K562 (cell line): ENCODE results near the gene NEUROG3. TPM values are rescaled to one million over a fixed set of nuclear protein-coding genes. Genes with fewer than 3 reads are reported as not detected.

Source experiments
- ATAC-seq: fragments of 200-7000 bp; cut with Tn5 transposase; 3 replicates; pipeline ENCODE4 v1.9.1; 2020; ENCODE audit warnings: moderate library complexity
- BruUV-seq: library from RNA; stranded (reverse); fragments of 400-500 nt; replicated peaks from 2 replicates; lab custom pipeline; 2021; lab: Mats Ljungman, UMichigan
- CTCF ChIA-PET: fragments of 300-600 bp; formaldehyde crosslinking; extraction: SDS; loops from one replicate; lab custom pipeline; 2021; ENCODE audit warnings: low intra/inter-chr PET ratio; lab: Yijun Ruan, JAX
- POLR2A ChIA-PET: fragments of 300-600, 350-650 bp; sonication (Branson Sonifier 250); formaldehyde crosslinking; extraction: SDS; loops from one replicate; lab custom pipeline; 2021; ENCODE audit warnings: antibody characterized with exemption, inconsistent platforms; lab: Yijun Ruan, JAX
- DNase-seq, 4 experiments: peaks; one replicate each; pipeline versions ENCODE4 v3.0.0 to v3.0.0-alpha.2; 2011 to 2018; ENCODE audit warnings: low spot score in 3 of 4, mixed read lengths in 3 of 4; ENCODE audit errors: extremely low read depth in 1 of 4
- FAIRE-seq: peaks from 2 replicates; lab custom pipeline; 2011; peaks lifted over from hg19 to GRCh38; lab: Jason Lieb, UNC
- H2AFZ ChIP-seq: 2 replicates; pipeline ENCODE4 v1.6.0; 2011; ENCODE audit warnings: low read depth, low read length, control low read depth, inconsistent platforms
- H3K27ac ChIP-seq: fragments of 200-600 bp; 3 replicates; pipeline ENCODE4 v1.8.0; 2011; ENCODE audit warnings: low read depth, mild to moderate bottlenecking, control low read depth, inconsistent platforms, low read length, moderate library complexity, mixed read lengths; ENCODE audit errors: extremely low read depth
- H3K27me3 ChIP-seq, 2 experiments: fragments of 300-600 bp in 1 of 2; 2 replicates in 1 of 2; 3 replicates in 1 of 2; pipeline versions ENCODE4 v1.6.0 to v1.8.0; 2011; ENCODE audit warnings: inconsistent platforms in 2 of 2, low read length in 2 of 2, mild to moderate bottlenecking in 1 of 2, mixed read lengths in 1 of 2, moderate library complexity in 1 of 2; ENCODE audit not compliant: control insufficient read depth in 2 of 2, insufficient read depth in 2 of 2
- H3K36me3 ChIP-seq: fragments of 300-600 bp; 3 replicates; pipeline ENCODE4 v1.8.0; 2011; ENCODE audit warnings: mild to moderate bottlenecking, low read length, inconsistent platforms; ENCODE audit not compliant: control insufficient read depth, insufficient read depth
- H3K4me1 ChIP-seq, 2 experiments: fragments of 200-600 bp in 1 of 2; replicated peaks in 1 of 2; 2 replicates in 1 of 2; 3 replicates in 1 of 2; pipeline versions ENCODE4 v1.5.1 to v1.8.0; 2011; ENCODE audit warnings: inconsistent platforms in 2 of 2, low read length in 2 of 2, mild to moderate bottlenecking in 1 of 2, mixed read lengths in 1 of 2, moderate library complexity in 1 of 2; ENCODE audit not compliant: control insufficient read depth in 2 of 2, insufficient read depth in 2 of 2
- H3K4me2 ChIP-seq: 2 replicates; pipeline ENCODE4 v1.6.1; 2011; ENCODE audit warnings: low read length, control low read depth, inconsistent platforms, mixed read lengths; ENCODE audit not compliant: insufficient read depth
- H3K4me3 ChIP-seq: fragments of 200-600 bp; sonication (generic), shearing (Covaris generic); 2 replicates; pipeline ENCODE4 v1.5.1; 2016; ENCODE audit warnings: control low read depth, inconsistent platforms
- H3K79me2 ChIP-seq: fragments of 200-600 bp; 3 replicates; pipeline ENCODE4 v1.8.0; 2011; ENCODE audit warnings: low read length, inconsistent platforms; ENCODE audit not compliant: control insufficient read depth, insufficient read depth
- H3K9ac ChIP-seq, 2 experiments: 2 replicates each; pipeline versions ENCODE4 v1.6.0 to v1.6.1; 2011; ENCODE audit warnings: low read depth in 2 of 2, low read length in 2 of 2, control low read depth in 1 of 2, inconsistent platforms in 1 of 2, mild to moderate bottlenecking in 1 of 2, mixed read lengths in 1 of 2; ENCODE audit not compliant: insufficient read depth in 1 of 2
- H3K9me1 ChIP-seq: one replicate; pipeline ENCODE4 v1.6.0; 2011; ENCODE audit warnings: inconsistent platforms, mild to moderate bottlenecking, low read length, moderate library complexity; ENCODE audit not compliant: control insufficient read depth, insufficient read depth
- H3K9me3 ChIP-seq: replicated peaks from 2 replicates; pipeline ENCODE4 v1.5.1; 2011; ENCODE audit warnings: low read depth, low read length, inconsistent platforms; ENCODE audit not compliant: control insufficient read depth, insufficient read depth
- H4K20me1 ChIP-seq: replicated peaks from 2 replicates; pipeline ENCODE4 v1.6.1; 2011; ENCODE audit warnings: low read length, inconsistent platforms, mixed read lengths; ENCODE audit not compliant: control insufficient read depth, insufficient read depth
- CXXC5 ChIP-seq: fragments of 250-450 bp; sonication (Bioruptor Pico); IDR thresholded peaks from 2 replicates; pipeline ENCODE4 v1.8.0; 2022; ENCODE audit warnings: inconsistent platforms, mild to moderate bottlenecking, moderate library complexity
- ETV6 ChIP-seq, 3 experiments: fragments of 150-350 bp in 1 of 3; sonication (generic) in 1 of 3; formaldehyde crosslinking in 1 of 3; IDR thresholded peaks; 2 replicates each; pipeline versions ENCODE4 v1.6.1 to v1.8.0; 2014 to 2022; ENCODE audit warnings: borderline replicate concordance in 2 of 3, low read depth in 2 of 3, antibody characterized with exemption in 1 of 3, low read length in 1 of 3, mild to moderate bottlenecking in 1 of 3, missing genetic modification reagents in 1 of 3
- FOXM1 ChIP-seq, 2 experiments: fragments of 450-650 bp in 1 of 2; sonication (generic) in 1 of 2; formaldehyde crosslinking in 1 of 2; IDR thresholded peaks; 2 replicates each; pipeline versions ENCODE4 v1.6.1 to v1.9.0; 2017 to 2022; ENCODE audit warnings: low read depth in 2 of 2, mild to moderate bottlenecking in 2 of 2, missing genetic modification reagents in 1 of 2, moderate library complexity in 1 of 2
- HNRNPH1 ChIP-seq: fragments of 200-400 bp; formaldehyde crosslinking; optimal IDR thresholded peaks from 2 replicates; pipeline ENCODE3; 2017; ENCODE audit warnings: low read depth, mild to moderate bottlenecking, low read length, moderate library complexity
- HNRNPL ChIP-seq: fragments of 200-400 bp; formaldehyde crosslinking; IDR thresholded peaks from 2 replicates; pipeline ENCODE4 v1.6.1; 2017; ENCODE audit warnings: low read depth, mild to moderate bottlenecking, low read length
- LCOR ChIP-seq: sonication (generic); formaldehyde crosslinking; IDR thresholded peaks from 2 replicates; pipeline ENCODE4 v1.8.0; 2022; ENCODE audit warnings: mild to moderate bottlenecking, missing genetic modification reagents
- NCOA6 ChIP-seq: fragments of 450-650 bp; IDR thresholded peaks from 2 replicates; pipeline ENCODE4 v1.6.1; 2017; ENCODE audit warnings: mild to moderate bottlenecking
- NR2F6 ChIP-seq: fragments of 450-650 bp; formaldehyde crosslinking; IDR thresholded peaks from 2 replicates; pipeline ENCODE4 v1.4.0; 2020; ENCODE audit warnings: mild to moderate bottlenecking
- PCBP2 ChIP-seq: fragments of 200-400 bp; formaldehyde crosslinking; IDR thresholded peaks from 2 replicates; pipeline ENCODE4 v1.6.1; 2018; ENCODE audit warnings: low read length, low read depth, mild to moderate bottlenecking, moderate library complexity; ENCODE audit not compliant: poor library complexity, severe bottlenecking
- SMARCB1 ChIP-seq: IDR thresholded peaks from 2 replicates; pipeline ENCODE4 v1.6.1; 2011; ENCODE audit warnings: improper control_type of control experiment, low read depth; ENCODE audit not compliant: insufficient read length
- TAL1 ChIP-seq: fragments of 450-650 bp; IDR thresholded peaks from 2 replicates; pipeline ENCODE4 v1.6.1; 2016; ENCODE audit warnings: mild to moderate bottlenecking
- ZBTB1 ChIP-seq: sonication (generic); formaldehyde crosslinking; IDR thresholded peaks from 2 replicates; pipeline ENCODE4 v1.8.1; 2023; ENCODE audit warnings: missing genetic modification reagents, low read depth, mild to moderate bottlenecking, borderline replicate concordance
- ZFP30 ChIP-seq: fragments of 250-450 bp; sonication (Bioruptor Pico); IDR thresholded peaks from 2 replicates; pipeline ENCODE4 v1.8.0; 2022; ENCODE audit warnings: moderate library complexity, mild to moderate bottlenecking, inconsistent platforms, borderline replicate concordance
- ZNF263 ChIP-seq: sonication (generic); formaldehyde crosslinking; IDR thresholded peaks from 2 replicates; pipeline ENCODE4 v1.8.0; 2022; ENCODE audit warnings: mild to moderate bottlenecking, missing genetic modification reagents, borderline replicate concordance
- ZNF347 ChIP-seq: fragments of 450-650 bp; formaldehyde crosslinking; IDR thresholded peaks from 2 replicates; pipeline ENCODE4 v1.4.0; 2020; ENCODE audit warnings: low read depth, mild to moderate bottlenecking, moderate library complexity
- ZNF354B ChIP-seq: fragments of 250-450 bp; sonication (Bioruptor Pico); IDR thresholded peaks from 2 replicates; pipeline ENCODE4 v1.4.0; 2020
- in situ Hi-C: fragments of 300-500 bp; cut with MboI; formaldehyde crosslinking; loops from 4 replicates; pipeline ENCODE4 v1.15.0; 2018; ENCODE audit warnings: inconsistent platforms, mixed read lengths
- intact Hi-C: fragments of 100-400 bp; cut with micrococcal nuclease; formaldehyde crosslinking; loops from 2 replicates; pipeline ENCODE4 v1.14.2; 2022
- polyA plus RNA-seq, 8 experiments: library from polyadenylated mRNA; depleted of rRNA in 4 of 8; stranded (reverse) in 5 of 8; unstranded in 3 of 8; fragments of >200 nt; fragmentation: Nextera tagmentation in 2 of 8; fragmentation: Illumina TruSeq in 1 of 8; extraction: Ambion mirVana in 2 of 8; extraction: Trizol in 1 of 8; gene quantifications; 2 replicates each; pipeline versions ENCODE4 v1.2.1 to v1.2.3, GENCODE V29; 2011 to 2014; ENCODE audit warnings: inconsistent platforms in 1 of 8, missing spikeins in 1 of 8
- total RNA-seq, 7 experiments: library from RNA; depleted of rRNA in 6 of 7; stranded (reverse); fragments of >200 nt in 6 of 7; fragmentation: Illumina TruSeq in 2 of 7; extraction: Trizol in 2 of 7; gene quantifications; 2 replicates each; pipeline versions ENCODE4 v1.2.1 to v1.2.3, GENCODE V29; 2011 to 2021; ENCODE audit warnings: low replicate concordance in 1 of 7
- TF ChIP-seq, protein P1 (sequence below), 2 experiments: fragments of 450-650 bp in 1 of 2; sonication (generic) in 1 of 2; formaldehyde crosslinking; conservative IDR thresholded peaks; 2 replicates each; pipeline versions ENCODE4 v1.4.0 to v1.8.1; 2020 to 2022; ENCODE audit warnings: mild to moderate bottlenecking in 1 of 2, missing genetic modification reagents in 1 of 2
- TF ChIP-seq, protein P2 (sequence below), 2 experiments: IDR thresholded peaks; 2 replicates each; pipeline ENCODE4 v1.6.1; 2011; ENCODE audit warnings: borderline replicate concordance in 1 of 2, control low read depth in 1 of 2, low read depth in 1 of 2, low read length in 1 of 2, mild to moderate bottlenecking in 1 of 2, mixed read lengths in 1 of 2, moderate library complexity in 1 of 2; ENCODE audit not compliant: insufficient read depth in 1 of 2, insufficient read length in 1 of 2, poor library complexity in 1 of 2, severe bottlenecking in 1 of 2; ENCODE audit errors: extremely low read depth in 1 of 2

NEUROG3 gene
- total and polyA plus RNA-seq, 9 of the 15 experiments (the other 6 are each of a cell fraction or from before 2014, with no cell fraction given) = not detected

DNA sequence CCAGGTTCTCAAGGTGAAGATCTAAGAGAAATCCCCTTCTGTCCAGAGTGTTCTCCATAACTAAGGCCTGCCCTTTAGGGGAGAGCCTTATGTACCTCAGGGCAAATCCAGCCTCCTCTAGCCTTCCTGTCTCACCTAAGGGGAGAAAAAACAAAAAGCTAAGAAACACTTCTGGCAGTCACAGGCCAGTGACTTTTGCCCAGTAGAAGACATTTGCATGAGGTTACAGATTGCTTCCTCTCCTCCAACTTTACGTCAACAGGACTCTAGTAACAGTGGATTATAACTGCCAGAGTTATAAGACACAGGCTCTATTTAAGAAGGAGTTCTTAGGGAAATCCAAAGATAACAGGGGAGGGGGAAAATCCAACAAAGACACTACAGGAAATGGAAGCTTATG, 40.9 kb upstream of the NEUROG3 start (continued):
- TF ChIP-seq ETV6 (IDR thresholded peaks at IDR 0.05; ENCODE audit: borderline replicate concordance in 1 of 2, low read depth in 2 of 2, low read length in 1 of 2) = no peak
- no peak for TF ChIP-seq ETV6 (CRISPR knock-in tag; IDR thresholded peaks at IDR 0.05; ENCODE audit: borderline replicate concordance)

DNA sequence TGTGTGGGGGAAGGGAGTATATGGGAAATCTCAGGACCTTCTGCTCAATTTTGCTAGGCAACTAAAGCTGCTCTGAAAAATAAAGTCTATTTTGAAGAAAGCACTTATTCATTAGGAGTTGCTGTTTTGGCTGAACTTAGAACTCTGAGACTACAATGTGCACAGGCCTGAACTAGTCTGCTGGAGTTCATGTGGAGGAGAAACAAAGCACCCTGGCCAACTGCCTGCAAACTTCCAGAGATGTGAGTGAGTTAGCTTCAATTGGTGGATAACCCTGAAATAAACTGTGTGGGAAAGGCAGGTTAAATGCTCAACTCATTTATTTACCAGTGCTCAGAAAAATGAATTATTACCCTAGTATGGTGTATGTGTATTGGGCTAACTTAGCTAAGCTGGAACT, 39.5 kb upstream of the NEUROG3 start:
- POLR2A ChIA-PET = no interaction called here
- no TSS peak for BruUV-seq
- no peak for TF ChIP-seq CXXC5
- TF ChIP-seq, protein P1, sequence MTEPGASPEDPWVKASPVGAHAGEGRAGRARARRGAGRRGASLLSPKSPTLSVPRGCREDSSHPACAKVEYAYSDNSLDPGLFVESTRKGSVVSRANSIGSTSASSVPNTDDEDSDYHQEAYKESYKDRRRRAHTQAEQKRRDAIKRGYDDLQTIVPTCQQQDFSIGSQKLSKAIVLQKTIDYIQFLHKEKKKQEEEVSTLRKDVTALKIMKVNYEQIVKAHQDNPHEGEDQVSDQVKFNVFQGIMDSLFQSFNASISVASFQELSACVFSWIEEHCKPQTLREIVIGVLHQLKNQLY (CRISPR knock-in tag; conservative IDR thresholded peaks at IDR 0.05) = no peak
- no peak for TF ChIP-seq ZBTB1 (CRISPR knock-in tag)
- TF ChIP-seq TAL1 = no peak
- no peak for TF ChIP-seq FOXM1 (IDR thresholded peaks at IDR 0.05; ENCODE audit: low read depth)
- no peak for TF ChIP-seq FOXM1 (CRISPR knock-in tag; IDR thresholded peaks at IDR 0.05; ENCODE audit: low read depth)
- TF ChIP-seq SMARCB1 = no peak
- TF ChIP-seq HNRNPL = no peak
- TF ChIP-seq ZNF347 (CRISPR knock-in tag) = no peak
- no peak for TF ChIP-seq HNRNPH1
- TF ChIP-seq NR2F6 (CRISPR knock-in tag) = no peak
- TF ChIP-seq PCBP2 = no peak
- TF ChIP-seq ZNF354B = no peak
- TF ChIP-seq LCOR = no peak
- no peak for TF ChIP-seq ZFP30 (CRISPR knock-in tag)
- no peak for TF ChIP-seq NCOA6
- TF ChIP-seq, protein P2, sequence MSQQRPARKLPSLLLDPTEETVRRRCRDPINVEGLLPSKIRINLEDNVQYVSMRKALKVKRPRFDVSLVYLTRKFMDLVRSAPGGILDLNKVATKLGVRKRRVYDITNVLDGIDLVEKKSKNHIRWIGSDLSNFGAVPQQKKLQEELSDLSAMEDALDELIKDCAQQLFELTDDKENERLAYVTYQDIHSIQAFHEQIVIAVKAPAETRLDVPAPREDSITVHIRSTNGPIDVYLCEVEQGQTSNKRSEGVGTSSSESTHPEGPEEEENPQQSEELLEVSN (IDR thresholded peaks at IDR 0.05; ENCODE audit: borderline replicate concordance in 1 of 2, extremely low read depth in 1 of 2, insufficient read depth in 1 of 2, insufficient read length in 1 of 2, low read depth in 1 of 2, low read length in 1 of 2, poor library complexity in 1 of 2, severe bottlenecking in 1 of 2) = no peak
- TF ChIP-seq ZNF263 = no peak
- TF ChIP-seq, all 486 proteins: peak for 0

More for the DNA sequence above, 39.5 kb upstream of the NEUROG3 start:
- no peaks in the 10 kb centered on the region for H3K4me1 ChIP-seq
- no peaks in the 10 kb centered on the region for H3K36me3 ChIP-seq
- FAIRE-seq (no peak), ATAC-seq (no peak), DNase-seq (no peak)
- no peaks in the 10 kb centered on the region for H3K9me3 ChIP-seq
- H3K27ac ChIP-seq = no peak overlapping the region
- CTCF ChIA-PET = no interaction called here
- peaks cover 0 to 15% of the 10 kb centered on the region in 2 experiments; a peak in 3 of 5 replicates for H3K27me3 ChIP-seq
- intact Hi-C loops (no loop called here), in situ Hi-C loops (no loop called here)
- no peak overlapping the region for H3K4me3 ChIP-seq
- no peaks in the 10 kb centered on the region for H4K20me1 ChIP-seq
- H3K4me2 ChIP-seq = no peak overlapping the region
- H3K79me2 ChIP-seq = no peaks in the 10 kb centered on the region
- no peaks in the 10 kb centered on the region for H3K9me1 ChIP-seq
- no peak overlapping the region for H3K9ac ChIP-seq
- H2AFZ ChIP-seq = no peak overlapping the region
